ENCODE data around the gene NFE2L1.

NFE2L1 gene

GRCh38 chr17:48025904-48026501, 22.2 kb upstream of the NFE2L1 start:
- no peak for TF ChIP-seq CTCF (IDR thresholded peaks at IDR 0.05; ENCODE audit: insufficient read depth, low read length, poor library complexity, severe bottlenecking)
- DNase-seq (ENCODE audit: extremely low read depth, insufficient read length): no peak
- H3K27me3 ChIP-seq (replicated peaks; ENCODE audit: control insufficient read depth, insufficient read depth, low read length): no peaks in the 10 kb centered on the region; the same call in 1 of the 2 replicates
- H3K36me3 ChIP-seq (ENCODE audit: control insufficient read depth, insufficient read depth, low read length): no peaks in the 10 kb centered on the region
- no peak overlapping the region for H3K4me3 ChIP-seq (replicated peaks; ENCODE audit: low read depth, low read length)

GRCh38 chr17:48026502-48027321, 21.4 kb upstream of the NFE2L1 start:
- H3K4me3 ChIP-seq (replicated peaks; ENCODE audit: low read depth, low read length): no peak overlapping the region
- TF ChIP-seq CTCF (IDR thresholded peaks at IDR 0.05; ENCODE audit: insufficient read depth, low read length, poor library complexity, severe bottlenecking): peak; percentile 94
- H3K27me3 ChIP-seq (replicated peaks; ENCODE audit: control insufficient read depth, insufficient read depth, low read length): no peaks in the 10 kb centered on the region; the same call in 1 of the 2 replicates
- no peaks in the 10 kb centered on the region for H3K36me3 ChIP-seq (ENCODE audit: control insufficient read depth, insufficient read depth, low read length)
- DNase-seq (ENCODE audit: extremely low read depth, insufficient read length): peak; percentile 74

GRCh38 chr17:48027322-48027981, 20.7 kb upstream of the NFE2L1 start:
- no peak for DNase-seq (ENCODE audit: extremely low read depth, insufficient read length)
- TF ChIP-seq CTCF (IDR thresholded peaks at IDR 0.05; ENCODE audit: insufficient read depth, low read length, poor library complexity, severe bottlenecking): no peak
- no peak overlapping the region for H3K4me3 ChIP-seq (replicated peaks; ENCODE audit: low read depth, low read length)
- H3K27me3 ChIP-seq (replicated peaks; ENCODE audit: control insufficient read depth, insufficient read depth, low read length): no peaks in the 10 kb centered on the region; the same call in 1 of the 2 replicates
- H3K36me3 ChIP-seq (ENCODE audit: control insufficient read depth, insufficient read depth, low read length): no peaks in the 10 kb centered on the region

GRCh38 chr17:48028736-48029135, 19.4 kb upstream of the NFE2L1 start:
- no peak for TF ChIP-seq CTCF (IDR thresholded peaks at IDR 0.05; ENCODE audit: insufficient read depth, low read length, poor library complexity, severe bottlenecking)
- H3K27me3 ChIP-seq (replicated peaks; ENCODE audit: control insufficient read depth, insufficient read depth, low read length): no peaks in the 10 kb centered on the region; the same call in 1 of the 2 replicates
- H3K36me3 ChIP-seq (ENCODE audit: control insufficient read depth, insufficient read depth, low read length): no peaks in the 10 kb centered on the region
- no peak for DNase-seq (ENCODE audit: extremely low read depth, insufficient read length)
- no peak overlapping the region for H3K4me3 ChIP-seq (replicated peaks; ENCODE audit: low read depth, low read length)

GRCh38 chr17:48030531-48030930, 17.6 kb upstream of the NFE2L1 start:
- no peaks in the 10 kb centered on the region; the same call in 1 of the 2 replicates for H3K27me3 ChIP-seq (replicated peaks; ENCODE audit: control insufficient read depth, insufficient read depth, low read length)
- no peak for TF ChIP-seq CTCF (IDR thresholded peaks at IDR 0.05; ENCODE audit: insufficient read depth, low read length, poor library complexity, severe bottlenecking)
- H3K4me3 ChIP-seq (replicated peaks; ENCODE audit: low read depth, low read length): no peak overlapping the region
- no peaks in the 10 kb centered on the region for H3K36me3 ChIP-seq (ENCODE audit: control insufficient read depth, insufficient read depth, low read length)
- DNase-seq (ENCODE audit: extremely low read depth, insufficient read length): no peak
